Stomach (tissue), 4 donors: ENCODE results near the gene PIWIL1.

Experiments
- CTCF ChIP-seq, 7 experiments: fragments of 450-650 bp in 4 of 7; fragments of 200-600 bp in 3 of 7; sonication (generic) in 3 of 7; IDR thresholded peaks; one replicate each; pipeline ENCODE4 v1.5.1; 2016 to 2019; ENCODE audit warnings: antibody characterized with exemption in 7 of 7, control low read depth in 2 of 7, mild to moderate bottlenecking in 1 of 7
- POLR2AphosphoS5 ChIP-seq, 3 donors: sonication (generic); formaldehyde crosslinking; IDR thresholded peaks; one replicate each; pipeline ENCODE4 v1.6.1; 2016; ENCODE audit warnings: antibody characterized with exemption in 3 of 3

- no peak for TF ChIP-seq CTCF (IDR thresholded peaks at IDR 0.05)
- no peak for TF ChIP-seq POLR2AphosphoS5 (IDR thresholded peaks at IDR 0.05)
These were observed 28.5 kb downstream of the PIWIL1 start for GRCh38 chr12:130366159-130366558.
